ENCODE data around the gene SEC14L5.

GRCh38 chr16:5007256-5007655 lies 49.1 kb downstream of the SEC14L5 start:
- TF ChIP-seq POLR2A (IDR thresholded peaks at IDR 0.05; ENCODE audit: low read depth, low read length) (no peak), POLR2AphosphoS5 (IDR thresholded peaks at IDR 0.05; ENCODE audit: low read depth, low read length) (no peak)
